ENCODE measurements around the gene KLF16.

The KLF16 gene

GRCh38 chr19:1871140-1871597, 7.8 kb upstream of the KLF16 start:
- TF ChIP-seq, protein P1, sequence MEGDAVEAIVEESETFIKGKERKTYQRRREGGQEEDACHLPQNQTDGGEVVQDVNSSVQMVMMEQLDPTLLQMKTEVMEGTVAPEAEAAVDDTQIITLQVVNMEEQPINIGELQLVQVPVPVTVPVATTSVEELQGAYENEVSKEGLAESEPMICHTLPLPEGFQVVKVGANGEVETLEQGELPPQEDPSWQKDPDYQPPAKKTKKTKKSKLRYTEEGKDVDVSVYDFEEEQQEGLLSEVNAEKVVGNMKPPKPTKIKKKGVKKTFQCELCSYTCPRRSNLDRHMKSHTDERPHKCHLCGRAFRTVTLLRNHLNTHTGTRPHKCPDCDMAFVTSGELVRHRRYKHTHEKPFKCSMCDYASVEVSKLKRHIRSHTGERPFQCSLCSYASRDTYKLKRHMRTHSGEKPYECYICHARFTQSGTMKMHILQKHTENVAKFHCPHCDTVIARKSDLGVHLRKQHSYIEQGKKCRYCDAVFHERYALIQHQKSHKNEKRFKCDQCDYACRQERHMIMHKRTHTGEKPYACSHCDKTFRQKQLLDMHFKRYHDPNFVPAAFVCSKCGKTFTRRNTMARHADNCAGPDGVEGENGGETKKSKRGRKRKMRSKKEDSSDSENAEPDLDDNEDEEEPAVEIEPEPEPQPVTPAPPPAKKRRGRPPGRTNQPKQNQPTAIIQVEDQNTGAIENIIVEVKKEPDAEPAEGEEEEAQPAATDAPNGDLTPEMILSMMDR (IDR thresholded peaks at IDR 0.05; ENCODE audit: borderline replicate concordance, insufficient read depth, low read depth, low read length) = no peak

DNA sequence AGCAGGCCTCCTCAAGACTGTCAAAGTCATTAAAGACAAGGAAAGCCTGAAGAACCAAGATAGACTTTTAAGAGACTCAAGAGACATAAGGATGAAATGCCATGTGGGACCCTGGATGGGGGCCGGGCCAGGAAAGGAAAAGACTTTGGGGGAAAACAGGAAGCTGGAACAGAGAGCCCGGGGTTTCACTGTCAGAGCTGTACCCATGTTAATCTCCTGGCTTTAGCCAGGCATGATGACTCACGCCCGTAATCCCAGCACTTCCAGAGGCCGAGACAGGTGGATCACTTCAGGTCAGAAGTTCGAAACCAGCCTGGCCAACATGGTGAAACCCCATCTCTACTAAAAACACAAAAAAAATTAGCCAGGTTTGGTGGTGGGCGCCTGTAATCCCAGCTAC, 5.6 kb upstream of the KLF16 start:
- TF ChIP-seq, protein P1 (IDR thresholded peaks at IDR 0.05; ENCODE audit: borderline replicate concordance, insufficient read depth, low read depth, low read length) = no peak
- H3K4me3 ChIP-seq (ENCODE audit: low read depth, low read length) = no peak overlapping the region

More at GRCh38 chr19:1871140-1871597, 7.8 kb upstream of the KLF16 start:
- no peak overlapping the region for H3K4me3 ChIP-seq (ENCODE audit: low read depth, low read length)

DNA sequence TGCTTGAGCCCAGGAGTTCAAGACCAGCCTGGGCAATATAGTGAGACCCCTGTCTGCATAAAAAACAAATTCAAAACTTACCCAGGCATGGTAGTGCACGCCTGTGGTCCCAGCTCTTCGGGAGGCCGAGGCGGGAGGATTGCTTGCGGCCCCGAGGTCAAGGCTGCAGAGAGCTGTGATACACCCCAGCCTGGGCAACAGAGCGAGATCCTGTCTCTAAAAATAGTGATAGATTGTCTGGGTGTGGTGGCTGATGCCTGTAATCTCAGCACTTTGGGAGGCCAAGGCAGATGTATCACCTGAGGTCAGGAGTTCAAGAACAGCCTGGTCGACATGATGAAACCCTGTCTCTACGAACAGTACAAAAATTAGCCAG, 4.0 kb upstream of the KLF16 start:
- no peak overlapping the region for H3K4me3 ChIP-seq (ENCODE audit: low read depth, low read length)
- TF ChIP-seq, protein P1 (IDR thresholded peaks at IDR 0.05; ENCODE audit: borderline replicate concordance, insufficient read depth, low read depth, low read length) = no peak

- no peak overlapping the region for H3K4me3 ChIP-seq (ENCODE audit: low read depth, low read length)
- TF ChIP-seq, protein P1 (IDR thresholded peaks at IDR 0.05; ENCODE audit: borderline replicate concordance, insufficient read depth, low read depth, low read length) = no peak
These were observed 3.4 kb upstream of the KLF16 start for GRCh38 chr19:1866693-1867348.

DNA sequence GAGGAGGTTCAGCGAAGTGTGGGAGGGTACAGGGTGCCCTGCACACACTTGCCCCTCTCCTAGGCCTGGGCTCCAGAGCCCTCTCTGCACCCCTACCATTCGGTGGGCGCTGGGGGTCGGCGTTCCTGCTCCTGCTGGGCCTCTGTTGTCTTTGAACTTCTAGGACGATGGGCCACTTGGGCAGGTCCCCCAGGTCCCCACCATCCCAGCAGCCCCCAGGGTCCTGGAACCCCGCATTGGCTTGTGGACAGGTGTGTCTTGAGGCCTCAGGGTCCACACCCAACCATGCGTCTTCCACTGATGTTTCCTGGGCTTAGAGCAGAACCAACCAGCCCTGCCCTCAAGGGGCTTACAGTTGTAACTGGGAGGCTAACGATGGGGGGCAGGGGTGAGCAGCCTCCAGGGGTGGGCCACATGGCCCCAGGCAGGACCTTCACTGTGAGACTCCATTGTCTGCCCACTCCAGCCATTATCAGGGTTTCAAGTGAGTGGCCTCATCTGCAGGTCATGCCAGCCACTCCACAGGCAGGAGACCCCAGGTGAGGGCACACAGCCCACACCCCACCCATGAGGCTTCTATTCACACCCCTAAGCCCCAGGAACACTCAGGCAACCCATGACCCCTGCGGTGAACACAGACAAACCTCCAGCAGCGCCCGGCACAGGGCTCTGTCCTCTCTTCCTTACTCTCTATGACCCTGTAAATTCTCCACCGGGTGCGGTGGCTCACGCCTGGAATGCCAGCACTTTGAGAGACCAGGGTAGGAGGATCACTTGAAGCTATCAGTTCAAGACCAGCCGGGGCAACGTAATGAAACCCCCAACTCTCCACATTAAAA, 2.0 kb upstream of the KLF16 start:
- TF ChIP-seq, protein P1 (IDR thresholded peaks at IDR 0.05; ENCODE audit: borderline replicate concordance, insufficient read depth, low read depth, low read length) = no peak

GRCh38 chr19:1864480-1865171, 1.2 kb upstream of the KLF16 start:
- TF ChIP-seq, protein P1 (IDR thresholded peaks at IDR 0.05; ENCODE audit: borderline replicate concordance, insufficient read depth, low read depth, low read length) = peak; percentile 91
- peak overlapping the region; percentile 59 for H3K4me3 ChIP-seq (ENCODE audit: low read depth, low read length)

More for the DNA sequence above, 2.0 kb upstream of the KLF16 start:
- H3K4me3 ChIP-seq (ENCODE audit: low read depth, low read length) = peak overlapping the region; percentile 59

Measured in GM12875 (cell line).